ENCODE results near the gene SCARB2. TPM values are rescaled to one million over a fixed set of nuclear protein-coding genes. Genes with fewer than 3 reads are reported as not detected.
A peak's percentile ranks its signal among the peaks of the same experiment; 100 is the strongest.
"Not testable (repeated sequence)": the region's sequence is repeated elsewhere in the genome, so short reads cannot be mapped to it uniquely, and the experiment has no call there.

SCARB2 gene, protein sequence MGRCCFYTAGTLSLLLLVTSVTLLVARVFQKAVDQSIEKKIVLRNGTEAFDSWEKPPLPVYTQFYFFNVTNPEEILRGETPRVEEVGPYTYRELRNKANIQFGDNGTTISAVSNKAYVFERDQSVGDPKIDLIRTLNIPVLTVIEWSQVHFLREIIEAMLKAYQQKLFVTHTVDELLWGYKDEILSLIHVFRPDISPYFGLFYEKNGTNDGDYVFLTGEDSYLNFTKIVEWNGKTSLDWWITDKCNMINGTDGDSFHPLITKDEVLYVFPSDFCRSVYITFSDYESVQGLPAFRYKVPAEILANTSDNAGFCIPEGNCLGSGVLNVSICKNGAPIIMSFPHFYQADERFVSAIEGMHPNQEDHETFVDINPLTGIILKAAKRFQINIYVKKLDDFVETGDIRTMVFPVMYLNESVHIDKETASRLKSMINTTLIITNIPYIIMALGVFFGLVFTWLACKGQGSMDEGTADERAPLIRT
- 156 and 163 TPM in 2 replicates for total RNA-seq (2014; rRNA removed)
- 79.5 TPM for polyA plus RNA-seq (2012)

- peak; percentile 81 for DNase-seq (ENCODE audit: low read depth)
These were observed at the start of gene SCARB2 for GRCh38 chr4:76213415-76214176. Gene SCARB2, minus strand, starts transcription at chr4:76213824. Its CDS starts 281 bp downstream, at chr4:76213543.

- no peak for DNase-seq (ENCODE audit: low read depth)
These were observed 46.9 kb upstream of the SCARB2 start for GRCh38 chr4:76260571-76260970.

- DNase-seq (ENCODE audit: low read depth), result no peak
These were observed 44.2 kb upstream of the SCARB2 start for GRCh38 chr4:76257824-76258223.

GRCh38 chr4:76256968-76257367 is 43.3 kb upstream of the SCARB2 start:
- no peak for DNase-seq (ENCODE audit: low read depth)

- DNase-seq (ENCODE audit: low read depth), result no peak
These were observed 42.4 kb upstream of the SCARB2 start for GRCh38 chr4:76256032-76256431.

DNA sequence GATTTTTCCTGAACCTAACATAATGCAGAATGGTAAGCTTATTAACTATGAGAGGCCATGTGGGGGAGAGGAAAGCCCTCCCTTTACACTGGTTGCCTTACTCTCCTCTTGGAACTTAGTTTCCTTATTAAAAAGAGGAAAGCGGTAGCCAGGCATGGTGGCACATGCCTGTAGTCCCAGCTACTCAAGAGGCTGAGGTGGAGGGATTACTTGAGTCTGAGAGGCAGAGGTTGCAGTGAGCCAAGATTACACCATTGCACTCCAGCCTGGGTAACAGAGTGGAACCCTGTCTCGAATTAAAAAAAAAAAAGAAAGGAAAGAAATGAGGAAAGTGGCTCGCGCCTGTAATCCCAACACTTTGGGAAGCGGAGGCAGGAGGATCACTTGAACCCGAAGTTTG is 39.9 kb upstream of the SCARB2 start:
- DNase-seq (ENCODE audit: low read depth), result no peak

DNA sequence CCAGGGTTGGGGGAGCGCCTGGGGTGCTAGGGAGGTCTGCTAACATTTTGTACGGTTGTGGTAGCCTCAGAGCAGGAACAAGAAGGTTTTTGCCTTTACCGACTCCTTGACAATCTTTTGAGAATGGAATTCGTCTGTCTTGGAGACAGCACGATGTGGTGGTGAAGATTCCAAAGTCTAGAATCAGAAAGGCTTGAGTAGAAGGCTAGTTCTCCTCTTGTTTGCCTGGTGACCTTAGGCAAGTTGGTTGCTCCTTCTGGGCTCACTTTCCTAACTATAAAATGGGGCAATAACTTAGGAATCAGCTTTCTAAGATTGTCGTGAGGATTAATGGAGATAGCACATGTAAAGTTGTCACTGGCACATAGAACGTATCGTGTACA is 38.6 kb upstream of the SCARB2 start:
- no peak for DNase-seq (ENCODE audit: low read depth)

DNA sequence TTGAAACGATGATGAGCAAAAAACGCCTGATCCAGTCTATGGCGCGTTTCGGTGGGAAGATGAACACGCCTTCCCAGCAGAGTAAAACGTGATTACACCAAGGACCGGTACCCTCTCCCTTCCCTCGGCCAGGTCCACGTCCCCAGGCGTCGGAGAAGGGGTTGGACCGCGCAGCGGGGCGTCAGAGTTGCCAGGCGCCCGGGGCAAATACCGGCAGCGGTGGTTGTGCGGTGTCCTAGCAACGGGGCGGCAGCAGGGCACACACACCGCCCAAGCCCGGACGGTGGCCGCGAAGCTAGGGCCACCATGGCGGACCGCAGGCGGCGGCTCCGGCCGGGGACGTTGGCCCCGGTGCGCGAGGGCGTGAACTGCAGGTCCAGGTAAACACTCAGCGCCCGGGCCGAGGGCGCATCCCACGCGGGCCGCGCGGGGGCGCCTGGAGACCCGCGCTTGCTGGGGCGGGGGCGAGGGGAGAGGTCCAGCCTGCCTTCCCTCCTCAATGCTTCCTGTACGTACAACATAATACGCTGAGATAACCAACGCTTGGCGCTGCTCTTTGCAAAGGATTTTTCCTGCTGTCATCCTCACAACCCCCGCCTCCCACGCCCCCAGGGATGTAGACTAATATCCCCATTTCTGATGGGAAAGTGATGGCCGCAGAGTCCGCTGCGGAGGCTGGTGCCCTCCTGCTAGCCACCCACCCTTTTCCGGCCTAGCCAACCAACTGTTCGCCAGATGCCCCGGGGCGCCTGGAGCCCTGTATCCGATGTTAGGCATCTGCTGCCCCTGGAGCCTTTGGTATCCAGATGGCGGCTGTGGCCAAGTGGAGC is 38.0 kb upstream of the SCARB2 start, which contains the start of gene FAM47E:
TSS of gene FAM47E (plus strand) at position 281 of the 830 bp plus-strand sequence. CDS start at position 307, 26 bp downstream.
- peak; percentile 43 for DNase-seq (ENCODE audit: low read depth)

DNA sequence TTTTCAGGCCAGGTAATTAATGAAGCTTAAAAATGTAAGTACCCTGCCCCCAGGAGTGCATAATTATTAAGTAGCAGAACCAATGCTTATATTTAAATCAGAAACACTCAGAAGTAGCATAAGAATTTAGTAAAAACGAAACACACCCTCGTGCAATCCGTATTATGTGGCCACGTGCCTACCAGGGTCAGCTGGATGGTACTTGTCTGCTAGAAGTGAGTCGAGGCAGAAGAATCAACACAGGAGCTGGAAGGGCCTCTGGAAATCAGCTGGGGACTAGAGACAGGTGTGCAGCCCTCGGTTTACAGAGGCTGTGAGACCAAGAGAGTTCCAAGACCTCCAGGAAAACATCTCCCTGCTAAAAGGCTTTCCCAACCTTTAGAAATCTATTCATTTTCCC is 37.3 kb upstream of the SCARB2 start:
- DNase-seq (ENCODE audit: low read depth), result no peak

DNA sequence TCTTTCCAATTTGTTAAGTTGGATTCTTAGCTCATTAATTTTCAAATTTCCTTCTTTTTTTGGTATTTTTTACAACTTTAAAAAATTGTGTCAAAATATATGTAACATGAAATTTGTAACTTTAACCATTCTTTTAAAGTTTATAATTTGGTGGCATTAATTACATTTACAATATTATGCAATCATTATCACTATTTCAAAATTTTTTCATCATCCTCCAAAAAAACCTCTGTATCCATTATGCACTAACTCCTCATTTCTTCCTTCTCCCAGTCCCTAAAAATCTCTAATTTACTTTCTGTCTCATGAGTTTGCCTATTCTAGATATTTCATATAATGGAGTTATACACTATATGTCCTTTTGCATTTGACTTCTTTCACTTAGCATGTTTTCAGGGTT is 33.2 kb upstream of the SCARB2 start:
- DNase-seq (ENCODE audit: low read depth), result no peak

GRCh38 chr4:76246025-76246424 is 32.4 kb upstream of the SCARB2 start:
- no peak for DNase-seq (ENCODE audit: low read depth)

DNA sequence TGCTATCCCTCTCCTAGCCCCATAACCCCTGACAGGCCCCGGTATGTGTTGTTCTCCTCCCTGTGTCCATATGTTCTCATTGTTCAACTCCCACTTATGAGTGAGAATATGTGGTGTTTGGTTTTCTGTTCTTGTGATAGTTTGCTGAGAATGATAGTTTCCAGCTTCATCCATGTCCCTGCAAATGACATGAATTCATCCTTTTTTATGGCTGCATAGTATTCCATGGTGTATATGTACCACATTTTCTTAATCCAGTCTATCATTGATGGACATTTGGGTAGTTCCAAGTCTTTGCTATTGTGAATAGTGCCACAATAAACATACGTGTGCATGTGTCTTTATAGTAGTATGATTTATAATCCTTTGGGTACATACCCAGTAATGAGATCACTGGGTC is 30.3 kb upstream of the SCARB2 start:
- DNase-seq (ENCODE audit: low read depth), result not testable (repeated sequence)

DNA sequence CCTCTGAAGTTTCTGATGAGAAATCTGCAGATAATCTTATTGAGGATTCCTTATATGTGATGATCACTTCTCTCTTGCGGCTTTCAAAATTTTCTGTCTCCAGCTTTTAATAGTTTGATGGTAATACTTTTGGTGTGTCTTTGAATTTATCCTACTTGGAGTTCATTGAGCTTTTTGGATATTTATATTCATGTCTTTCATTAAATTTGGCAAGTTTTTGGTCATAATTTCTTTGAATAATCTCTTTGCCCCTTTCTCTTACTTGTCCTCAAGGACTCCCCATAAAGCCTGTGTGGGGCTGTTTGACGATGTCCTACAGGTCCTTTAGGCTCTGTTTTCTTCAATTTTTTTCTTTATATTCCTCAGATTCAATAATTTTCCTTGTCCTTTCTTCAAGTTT is 26.6 kb upstream of the SCARB2 start:
- no peak for DNase-seq (ENCODE audit: low read depth)

GRCh38 chr4:76238701-76239100 is 25.1 kb upstream of the SCARB2 start:
- DNase-seq (ENCODE audit: low read depth), result no peak

DNA sequence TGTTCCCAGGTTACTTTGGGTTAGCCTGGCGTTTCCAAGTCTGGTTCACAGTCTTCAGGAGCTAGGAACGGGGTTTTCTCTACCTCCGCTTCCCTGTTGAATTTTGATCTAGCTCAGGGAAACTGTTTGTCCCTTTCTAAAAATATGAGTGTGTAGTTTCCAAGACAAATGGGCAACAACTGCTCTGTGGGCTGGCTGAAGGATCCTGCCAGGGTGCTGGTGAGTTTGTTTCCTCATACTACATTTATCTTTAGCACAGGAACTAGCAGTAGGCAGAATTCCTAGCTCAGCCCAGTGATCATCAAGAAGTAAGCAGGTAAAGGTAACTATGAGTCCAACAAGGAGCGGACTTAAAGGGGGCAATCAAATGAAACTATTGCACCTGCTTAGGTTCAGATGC is 24.6 kb upstream of the SCARB2 start:
- peak; percentile 34 for DNase-seq (ENCODE audit: low read depth)

DNA sequence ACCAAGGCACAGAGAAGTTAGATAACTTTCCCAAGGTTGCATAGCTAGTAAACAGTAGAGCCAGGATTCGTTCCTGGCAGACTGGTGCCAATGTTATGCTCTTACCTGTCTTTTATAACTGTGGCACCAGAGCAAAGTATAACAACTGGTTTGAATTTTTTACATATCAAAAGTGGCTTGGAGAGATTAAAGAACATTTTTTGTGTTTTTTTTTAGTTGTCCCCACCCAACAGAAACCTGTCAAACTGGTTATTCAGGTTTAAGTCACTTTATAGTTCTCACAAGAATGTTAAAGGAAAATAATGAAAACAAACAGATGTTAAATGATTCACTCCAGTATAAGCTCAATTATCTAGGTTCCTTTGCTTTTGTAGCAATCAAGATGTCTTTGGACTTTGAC is 22.3 kb upstream of the SCARB2 start:
- DNase-seq (ENCODE audit: low read depth), result no peak

DNA sequence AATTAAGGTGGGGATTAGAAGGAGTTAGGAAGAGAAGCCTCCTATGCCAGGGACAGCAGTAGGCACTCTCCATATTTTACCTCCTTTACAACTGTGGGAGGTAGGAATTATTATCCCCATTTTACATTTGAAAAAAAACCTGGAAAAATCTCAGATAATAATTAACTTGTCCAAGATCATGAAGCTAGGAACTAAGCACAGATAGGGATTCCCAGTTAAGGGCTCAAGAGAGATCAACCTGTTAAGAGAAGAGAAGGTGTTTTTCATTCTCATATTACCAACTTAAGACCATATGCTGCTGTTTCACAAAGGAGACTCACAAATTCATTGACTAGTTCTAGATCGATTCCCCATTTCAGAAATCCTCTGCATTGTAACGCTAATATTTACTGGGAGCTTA is 21.8 kb upstream of the SCARB2 start:
- no peak for DNase-seq (ENCODE audit: low read depth)

DNA sequence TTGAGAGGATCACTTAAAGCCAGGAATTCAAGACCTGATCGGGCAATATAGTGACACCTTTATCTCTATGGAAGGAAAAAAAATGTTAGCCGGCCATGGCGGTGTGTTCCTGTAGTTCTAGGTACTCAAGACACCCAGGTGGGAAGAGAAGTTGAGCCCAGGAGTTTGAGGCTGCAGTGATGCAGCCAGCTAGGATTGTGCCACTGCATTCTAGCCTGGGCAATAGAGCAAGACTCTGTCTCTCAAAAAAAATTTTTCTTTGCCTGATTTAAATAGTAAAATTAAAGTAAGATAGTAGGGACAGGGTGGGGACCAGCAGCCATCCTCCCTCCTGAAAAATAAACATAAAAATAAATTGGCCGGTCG is 21.0 kb upstream of the SCARB2 start:
- DNase-seq (ENCODE audit: low read depth), result no peak

DNA sequence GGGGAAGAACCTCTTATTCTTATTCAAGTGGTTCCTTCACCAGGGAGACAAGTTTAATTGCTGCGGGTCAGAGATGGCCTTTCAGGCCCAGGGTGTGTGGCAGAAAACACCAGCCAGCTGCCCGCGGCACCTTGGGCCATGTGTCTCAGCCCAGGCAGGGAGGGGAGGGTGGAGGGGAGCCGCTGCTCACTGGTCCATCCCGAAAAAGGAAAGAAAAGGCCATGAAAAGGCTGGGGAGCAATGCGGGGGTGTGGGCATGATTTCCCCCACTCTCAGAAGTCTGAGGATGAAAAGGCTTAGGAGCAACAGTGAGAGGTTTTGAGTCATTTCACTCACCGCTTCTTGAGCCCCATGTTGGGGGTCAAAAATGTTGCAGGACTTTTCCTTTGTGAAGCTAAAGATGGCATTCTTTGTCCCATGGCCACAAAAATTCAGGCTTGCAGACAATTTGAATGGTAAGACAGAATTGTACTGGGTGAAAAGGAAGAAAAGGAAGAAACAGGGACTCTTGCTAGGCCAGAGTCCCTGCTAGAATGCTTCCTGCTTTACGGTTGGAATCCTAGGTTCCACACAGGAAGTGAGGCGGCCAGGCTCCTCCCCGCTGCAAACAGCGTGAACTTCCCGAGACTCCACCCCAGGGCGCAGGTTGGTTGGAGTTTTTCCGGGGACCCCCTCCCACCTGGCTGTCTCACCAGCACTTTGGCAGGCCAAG is 20.5 kb upstream of the SCARB2 start:
- DNase-seq (ENCODE audit: low read depth), result no peak

- DNase-seq (ENCODE audit: low read depth), result no peak
These were observed 19.9 kb upstream of the SCARB2 start for GRCh38 chr4:76233529-76233928.

DNA sequence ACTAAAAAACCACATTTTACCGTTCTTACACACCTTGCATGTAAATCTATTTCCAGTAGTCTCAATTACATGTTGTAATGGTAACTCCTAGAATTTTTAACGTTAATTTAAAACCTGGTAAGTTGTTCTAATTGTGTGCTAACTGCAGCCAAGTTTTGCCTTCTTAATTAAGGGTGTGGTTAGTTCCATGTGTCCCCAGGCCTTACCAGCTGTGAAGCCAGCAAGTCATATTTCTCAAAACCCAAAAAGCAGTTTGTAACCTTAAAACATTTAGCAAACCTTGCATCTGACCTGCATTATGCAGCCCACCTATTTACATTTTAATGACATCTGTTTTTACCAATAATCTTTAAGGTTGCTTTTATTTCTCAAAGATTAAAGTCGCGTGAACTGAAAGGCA is 19.5 kb upstream of the SCARB2 start:
- DNase-seq (ENCODE audit: low read depth), result no peak

Measured in LHCN-M2 (cell line).